NOMO-1 treated with DMSO at 0.1 percent for 48 hours (cell line): ENCODE measurements around the gene NSMCE4A.
A peak's percentile ranks its signal among the peaks of the same experiment; 100 is the strongest.
"Not testable (repeated sequence)": the region's sequence is repeated elsewhere in the genome, so short reads cannot be mapped to it uniquely, and the experiment has no call there.

Experiments used
- DNase-seq: peaks from one replicate; lab custom pipeline; 2025; ENCODE audit not compliant: unreplicated experiment; lab: John Stamatoyannopoulos, UW

Gene NSMCE4A

GRCh38 chr10:121974535-121975294 is at the start of gene NSMCE4A:
TSS of gene NSMCE4A (minus strand) at chr10:121975217. CDS start at chr10:121975165, 52 bp downstream.
- peak; percentile 71 for DNase-seq

- not testable (repeated sequence) for DNase-seq
Observed at GRCh38 chr10:122023257-122023656, 48.2 kb upstream of the NSMCE4A start.

- no peak for DNase-seq
Observed at GRCh38 chr10:122022276-122022675, 47.3 kb upstream of the NSMCE4A start.

- DNase-seq, result no peak
Observed at GRCh38 chr10:122021828-122022227, 46.8 kb upstream of the NSMCE4A start.

- peak; percentile 28 for DNase-seq
Observed at GRCh38 chr10:122021379-122021778, 46.4 kb upstream of the NSMCE4A start.

GRCh38 chr10:122020226-122020625 is 45.2 kb upstream of the NSMCE4A start:
- no peak for DNase-seq

- DNase-seq, result no peak
Observed at GRCh38 chr10:122019414-122019975, 44.5 kb upstream of the NSMCE4A start.

- no peak for DNase-seq
Observed at GRCh38 chr10:122018951-122019413, 44.0 kb upstream of the NSMCE4A start.

- no peak for DNase-seq
Observed at GRCh38 chr10:122018491-122018890, 43.5 kb upstream of the NSMCE4A start.

GRCh38 chr10:122017926-122018325 is 42.9 kb upstream of the NSMCE4A start:
- peak; percentile 12 for DNase-seq

- no peak for DNase-seq
Observed at GRCh38 chr10:122014652-122015248, 39.7 kb upstream of the NSMCE4A start.

GRCh38 chr10:122013311-122013780 is 38.3 kb upstream of the NSMCE4A start:
- no peak for DNase-seq

GRCh38 chr10:122012731-122013130 is 37.7 kb upstream of the NSMCE4A start:
- DNase-seq, result no peak

GRCh38 chr10:122010405-122011050 is 35.5 kb upstream of the NSMCE4A start:
- no peak for DNase-seq

- DNase-seq, result no peak
Observed at GRCh38 chr10:122007415-122007814, 32.4 kb upstream of the NSMCE4A start.

GRCh38 chr10:122001698-122002097 is 26.7 kb upstream of the NSMCE4A start:
- DNase-seq, result no peak

GRCh38 chr10:121999301-121999700 is 24.3 kb upstream of the NSMCE4A start:
- DNase-seq, result no peak

- DNase-seq, result no peak
Observed at GRCh38 chr10:121998462-121998861, 23.4 kb upstream of the NSMCE4A start.

GRCh38 chr10:121994429-121994941 is 19.5 kb upstream of the NSMCE4A start:
- no peak for DNase-seq

- not testable (repeated sequence) for DNase-seq
Observed at GRCh38 chr10:121991727-121992126, 16.7 kb upstream of the NSMCE4A start.

- DNase-seq, result no peak
Observed at GRCh38 chr10:121990015-121990677, 15.1 kb upstream of the NSMCE4A start.
